GF-D8 (cell line): ENCODE results near the gene PDLIM4.

Experiments used
- DNase-seq: peaks from one replicate; lab custom pipeline; 2025; lab: John Stamatoyannopoulos, UW

The PDLIM4 gene

GRCh38 chr5:132227485-132228240, 29.8 kb upstream of the PDLIM4 start, which contains the start of gene P4HA2:
Gene P4HA2, minus strand, starts transcription at chr5:132227853. Its CDS starts 9,227 bp downstream, at chr5:132218626.
- no peak for DNase-seq

- DNase-seq: no peak
These were observed 29.1 kb upstream of the PDLIM4 start for GRCh38 chr5:132228241-132229035.

GRCh38 chr5:132229236-132229635, 28.3 kb upstream of the PDLIM4 start:
- no peak for DNase-seq

- no peak for DNase-seq
These were observed 26.6 kb upstream of the PDLIM4 start for GRCh38 chr5:132230871-132231270.

GRCh38 chr5:132232465-132232864, 25.0 kb upstream of the PDLIM4 start:
- DNase-seq: no peak

- DNase-seq: no peak
These were observed 24.4 kb upstream of the PDLIM4 start for GRCh38 chr5:132233081-132233480.

- no peak for DNase-seq
These were observed 23.4 kb upstream of the PDLIM4 start for GRCh38 chr5:132233811-132234683.

GRCh38 chr5:132234684-132235062, 22.8 kb upstream of the PDLIM4 start:
- no peak for DNase-seq

GRCh38 chr5:132235340-132235739, 22.2 kb upstream of the PDLIM4 start:
- no peak for DNase-seq

- no peak for DNase-seq
These were observed 20.4 kb upstream of the PDLIM4 start for GRCh38 chr5:132237141-132237540.

- DNase-seq: no peak
These were observed 19.8 kb upstream of the PDLIM4 start for GRCh38 chr5:132237670-132238069.

GRCh38 chr5:132238169-132238744, 19.2 kb upstream of the PDLIM4 start:
- DNase-seq: no peak

- no peak for DNase-seq
These were observed 18.5 kb upstream of the PDLIM4 start for GRCh38 chr5:132238901-132239500.

- DNase-seq: no peak
These were observed 17.7 kb upstream of the PDLIM4 start for GRCh38 chr5:132239776-132240175.

- DNase-seq: no peak
These were observed 14.0 kb upstream of the PDLIM4 start for GRCh38 chr5:132243366-132243977.

- no peak for DNase-seq
These were observed 11.9 kb upstream of the PDLIM4 start for GRCh38 chr5:132245593-132245992.

- no peak for DNase-seq
These were observed 10.7 kb upstream of the PDLIM4 start for GRCh38 chr5:132246806-132247205.

GRCh38 chr5:132250547-132250946, 6.9 kb upstream of the PDLIM4 start:
- DNase-seq: no peak

- no peak for DNase-seq
These were observed 6.2 kb upstream of the PDLIM4 start for GRCh38 chr5:132251220-132251725.

- no peak for DNase-seq
These were observed 4.5 kb upstream of the PDLIM4 start for GRCh38 chr5:132253008-132253441.
